ENCODE measurements around the gene PPP2CA. TPM values are rescaled to one million over a fixed set of nuclear protein-coding genes. Genes with fewer than 3 reads are reported as not detected.
"Not testable (repeated sequence)": the region's sequence is repeated elsewhere in the genome, so short reads cannot be mapped to it uniquely, and the experiment has no call there.

Gene PPP2CA
- polyA plus RNA-seq, 1 donor, result 120 TPM

DNA sequence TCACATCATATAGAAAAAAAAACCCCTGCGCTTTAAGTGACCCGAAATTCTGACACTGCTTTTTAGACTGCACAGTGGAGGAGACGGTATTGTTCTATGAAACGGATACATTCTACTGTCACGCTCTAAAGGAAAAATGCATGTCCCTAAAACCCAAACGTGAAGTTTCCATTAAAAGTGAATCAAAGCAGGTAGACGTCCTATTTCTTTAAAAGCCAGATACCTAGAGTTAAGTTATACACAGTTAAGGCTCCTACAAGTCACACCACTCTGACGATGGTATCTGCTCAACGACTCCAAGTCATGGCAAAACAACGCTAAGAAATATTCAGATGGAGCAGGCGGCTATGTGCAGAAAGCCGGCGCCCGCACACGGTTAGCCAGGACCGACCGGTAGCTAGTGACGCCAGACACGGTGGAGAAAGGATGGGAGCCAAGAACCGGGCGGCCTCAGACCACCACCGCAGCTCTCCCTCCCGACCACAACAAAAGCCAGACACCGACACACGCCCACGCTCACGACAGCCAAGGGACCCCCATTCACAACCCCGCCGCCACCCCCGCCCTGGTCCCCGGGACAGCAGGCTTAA lies 49.9 kb downstream of the PPP2CA start:
- Histone ChIP-seq H3K4me3 (ENCODE audit: low read length) (peak overlapping the region; percentile 95), H3K27me3 (ENCODE audit: control insufficient read depth, insufficient read depth, low read length) (no peaks in the 10 kb centered on the region), H3K9me3 (ENCODE audit: control insufficient read depth, low read depth, low read length) (no peaks in the 10 kb centered on the region), H3K27ac (ENCODE audit: low read length) (peak overlapping the region; percentile 99), H3K36me3 (ENCODE audit: control insufficient read depth, insufficient read depth, low read length) (peaks cover 24% of the 10 kb centered on the region), H3K4me1 (ENCODE audit: control insufficient read depth, insufficient read depth, low read length) (peaks cover 23% of the 10 kb centered on the region)
- 7% methylated on average over 3 of the region's 31 CpGs for WGBS (ENCODE audit: insufficient coverage, low lambda C conversion rate)
- DNase-seq, result no peak

- peak in 1 of 2 donors; percentile 32 for DNase-seq
- no peaks in the 10 kb centered on the region for H3K9me3 ChIP-seq (ENCODE audit: control insufficient read depth, low read depth, low read length)
- peaks cover 32% of the 10 kb centered on the region for H3K36me3 ChIP-seq (ENCODE audit: control insufficient read depth, insufficient read depth, low read length)
- peak overlapping the region; percentile 95 for H3K4me3 ChIP-seq (ENCODE audit: low read length)
- H3K4me1 ChIP-seq (ENCODE audit: control insufficient read depth, insufficient read depth, low read length), result peaks cover 23% of the 10 kb centered on the region
- WGBS (ENCODE audit: insufficient coverage, low lambda C conversion rate), result 8% methylated on average over 3 of the region's 10 CpGs
- H3K27ac ChIP-seq (ENCODE audit: low read length), result peak overlapping the region; percentile 99
- H3K27me3 ChIP-seq (ENCODE audit: control insufficient read depth, insufficient read depth, low read length), result no peaks in the 10 kb centered on the region
Observed at GRCh38 chr5:134174841-134175839, 50.7 kb downstream of the PPP2CA start.

DNA sequence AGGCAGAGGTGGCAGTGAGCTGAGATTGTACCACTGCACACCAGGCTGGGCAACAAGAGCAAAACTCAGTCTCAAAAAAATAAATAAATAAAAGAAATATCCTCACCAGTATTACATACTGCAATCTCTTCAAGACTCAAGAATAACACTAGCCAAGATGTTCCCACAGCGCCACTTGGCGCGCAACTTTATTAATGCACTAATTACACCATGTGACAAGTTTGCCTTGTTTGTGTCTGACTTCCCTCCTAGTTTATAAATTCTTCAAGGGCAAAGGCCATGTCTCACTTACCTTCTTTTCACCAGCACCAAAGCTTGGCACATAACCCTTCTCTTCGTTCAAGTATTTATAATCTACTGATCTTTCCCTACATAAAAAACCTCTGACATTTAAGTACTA lies 53.9 kb downstream of the PPP2CA start:
- DNase-seq, result peak; percentile 73 to 83
- no CpG with 5 or more reads among the region's 4 CpGs for WGBS (ENCODE audit: insufficient coverage, low lambda C conversion rate)
- peak overlapping the region; percentile 42 for H3K27ac ChIP-seq (ENCODE audit: low read length)
- no peak overlapping the region for H3K4me3 ChIP-seq (ENCODE audit: low read length)
- no peaks in the 10 kb centered on the region for H3K9me3 ChIP-seq (ENCODE audit: control insufficient read depth, low read depth, low read length)
- peaks cover 10% of the 10 kb centered on the region for H3K4me1 ChIP-seq (ENCODE audit: control insufficient read depth, insufficient read depth, low read length)
- H3K27me3 ChIP-seq (ENCODE audit: control insufficient read depth, insufficient read depth, low read length), result no peaks in the 10 kb centered on the region
- peaks cover 55% of the 10 kb centered on the region for H3K36me3 ChIP-seq (ENCODE audit: control insufficient read depth, insufficient read depth, low read length)

GRCh38 chr5:134162592-134162991 lies 63.3 kb downstream of the PPP2CA start:
- H3K27ac ChIP-seq (ENCODE audit: low read length), result no peak overlapping the region
- H3K4me1 ChIP-seq (ENCODE audit: control insufficient read depth, insufficient read depth, low read length), result no peaks in the 10 kb centered on the region
- no peak overlapping the region for H3K4me3 ChIP-seq (ENCODE audit: low read length)
- 88% methylated on average over 1 of the region's 5 CpGs for WGBS (ENCODE audit: insufficient coverage, low lambda C conversion rate)
- H3K27me3 ChIP-seq (ENCODE audit: control insufficient read depth, insufficient read depth, low read length), result no peaks in the 10 kb centered on the region
- peaks cover 2% of the 10 kb centered on the region for H3K9me3 ChIP-seq (ENCODE audit: control insufficient read depth, low read depth, low read length)
- DNase-seq, result no peak
- peaks cover 62% of the 10 kb centered on the region for H3K36me3 ChIP-seq (ENCODE audit: control insufficient read depth, insufficient read depth, low read length)

DNA sequence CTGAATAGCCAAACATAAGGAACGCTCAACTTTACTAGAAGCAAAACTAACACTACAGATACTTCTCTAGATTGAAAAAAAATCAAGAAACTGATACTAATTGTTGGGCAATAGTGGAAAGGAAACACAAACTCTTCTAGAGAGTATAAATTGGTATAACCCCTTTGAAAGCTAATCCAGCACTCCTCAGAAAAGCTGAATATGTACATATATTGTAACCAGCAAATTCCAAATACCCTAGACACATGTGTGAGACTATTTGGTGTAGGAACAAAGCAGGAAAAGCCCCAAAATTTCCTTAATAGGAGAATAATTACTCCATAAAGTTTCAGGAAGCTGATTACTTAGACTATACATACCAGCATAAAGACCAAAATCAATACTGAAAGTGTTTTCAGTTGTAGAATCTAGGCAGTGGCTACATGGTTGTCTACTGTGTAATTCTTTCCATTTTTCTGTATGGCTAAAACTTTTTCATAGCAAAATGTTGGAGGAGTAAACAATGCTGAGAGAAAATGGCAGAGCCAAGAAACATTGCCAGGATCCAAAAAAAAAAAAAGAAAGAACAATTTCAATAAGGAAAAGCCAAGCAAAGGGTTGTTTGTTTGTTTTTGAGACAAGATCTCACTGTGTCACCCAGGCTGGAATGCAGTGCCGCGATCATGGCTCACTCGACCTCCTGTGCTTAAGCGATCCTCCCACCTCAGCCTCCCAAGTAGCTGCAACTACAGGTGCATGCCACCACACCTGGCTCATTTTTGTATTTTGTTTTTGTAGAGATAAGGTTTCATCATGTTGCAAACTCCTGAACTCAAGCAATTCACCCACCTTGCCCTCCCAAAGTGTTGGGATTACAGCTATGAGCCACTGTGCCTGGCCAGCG lies 64.1 kb downstream of the PPP2CA start:
- H3K27ac ChIP-seq (ENCODE audit: low read length), result no peak overlapping the region
- peaks cover 2% of the 10 kb centered on the region for H3K9me3 ChIP-seq (ENCODE audit: control insufficient read depth, low read depth, low read length)
- WGBS (ENCODE audit: insufficient coverage, low lambda C conversion rate), result 100% methylated on average over 1 of the region's 6 CpGs
- H3K4me1 ChIP-seq (ENCODE audit: control insufficient read depth, insufficient read depth, low read length), result no peaks in the 10 kb centered on the region
- H3K27me3 ChIP-seq (ENCODE audit: control insufficient read depth, insufficient read depth, low read length), result no peaks in the 10 kb centered on the region
- no peak for DNase-seq
- peaks cover 60% of the 10 kb centered on the region for H3K36me3 ChIP-seq (ENCODE audit: control insufficient read depth, insufficient read depth, low read length)
- H3K4me3 ChIP-seq (ENCODE audit: low read length), result no peak overlapping the region

DNA sequence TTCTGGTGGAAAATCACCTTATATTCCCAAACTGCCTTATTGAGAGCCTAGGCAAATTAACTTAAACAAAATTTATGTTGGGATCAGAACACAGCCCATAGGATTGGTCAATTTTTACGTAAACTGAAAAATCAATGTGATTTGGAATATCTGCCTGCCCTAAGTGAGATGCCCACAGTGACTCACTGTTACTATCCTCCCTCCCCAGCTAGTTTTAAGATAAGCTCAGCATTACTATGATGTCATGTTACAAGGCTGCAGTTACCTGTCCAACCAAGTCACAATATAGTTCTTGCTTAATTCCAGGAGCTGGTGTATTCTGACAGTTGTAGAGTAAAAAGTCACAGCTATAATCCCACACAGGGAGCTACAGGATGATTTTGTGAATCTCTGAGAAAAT lies 72.2 kb downstream of the PPP2CA start:
- Histone ChIP-seq H3K4me3 (ENCODE audit: low read length) (no peak overlapping the region), H3K9me3 (ENCODE audit: control insufficient read depth, low read depth, low read length) (no peaks in the 10 kb centered on the region), H3K27me3 (ENCODE audit: control insufficient read depth, insufficient read depth, low read length) (no peaks in the 10 kb centered on the region), H3K27ac (ENCODE audit: low read length) (no peak overlapping the region), H3K36me3 (ENCODE audit: control insufficient read depth, insufficient read depth, low read length) (peaks cover 68% of the 10 kb centered on the region), H3K4me1 (ENCODE audit: control insufficient read depth, insufficient read depth, low read length) (no peaks in the 10 kb centered on the region)
- DNase-seq, result no peak
- no CpG with 5 or more reads among the region's 1 CpG for WGBS (ENCODE audit: insufficient coverage, low lambda C conversion rate)

DNA sequence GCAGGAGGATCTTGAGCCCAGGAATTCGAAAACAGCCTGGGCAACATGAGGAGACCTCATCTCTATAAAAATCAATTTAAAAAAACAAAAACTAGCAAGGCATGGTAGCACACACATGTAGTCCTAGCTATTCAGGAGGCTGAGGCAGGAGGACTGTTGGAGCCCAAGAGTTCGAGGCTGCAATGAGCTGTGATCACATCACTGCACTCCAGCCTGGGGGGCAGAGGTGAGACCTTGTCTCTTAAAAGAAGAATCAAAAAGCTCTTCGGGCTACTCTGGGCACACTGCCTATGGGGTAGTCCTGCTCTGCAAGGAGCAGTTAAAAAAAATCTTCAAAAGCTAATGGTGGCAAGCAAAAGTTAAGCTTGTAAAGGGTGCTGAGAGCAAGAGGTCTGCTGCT lies 72.6 kb downstream of the PPP2CA start:
- DNase-seq, result no peak
- no peaks in the 10 kb centered on the region for H3K27me3 ChIP-seq (ENCODE audit: control insufficient read depth, insufficient read depth, low read length)
- H3K4me3 ChIP-seq (ENCODE audit: low read length), result no peak overlapping the region
- H3K36me3 ChIP-seq (ENCODE audit: control insufficient read depth, insufficient read depth, low read length), result peaks cover 66% of the 10 kb centered on the region
- no peaks in the 10 kb centered on the region for H3K4me1 ChIP-seq (ENCODE audit: control insufficient read depth, insufficient read depth, low read length)
- no peak overlapping the region for H3K27ac ChIP-seq (ENCODE audit: low read length)
- WGBS (ENCODE audit: insufficient coverage, low lambda C conversion rate), result 100% methylated on average over 1 of the region's 3 CpGs
- no peaks in the 10 kb centered on the region for H3K9me3 ChIP-seq (ENCODE audit: control insufficient read depth, low read depth, low read length)

DNA sequence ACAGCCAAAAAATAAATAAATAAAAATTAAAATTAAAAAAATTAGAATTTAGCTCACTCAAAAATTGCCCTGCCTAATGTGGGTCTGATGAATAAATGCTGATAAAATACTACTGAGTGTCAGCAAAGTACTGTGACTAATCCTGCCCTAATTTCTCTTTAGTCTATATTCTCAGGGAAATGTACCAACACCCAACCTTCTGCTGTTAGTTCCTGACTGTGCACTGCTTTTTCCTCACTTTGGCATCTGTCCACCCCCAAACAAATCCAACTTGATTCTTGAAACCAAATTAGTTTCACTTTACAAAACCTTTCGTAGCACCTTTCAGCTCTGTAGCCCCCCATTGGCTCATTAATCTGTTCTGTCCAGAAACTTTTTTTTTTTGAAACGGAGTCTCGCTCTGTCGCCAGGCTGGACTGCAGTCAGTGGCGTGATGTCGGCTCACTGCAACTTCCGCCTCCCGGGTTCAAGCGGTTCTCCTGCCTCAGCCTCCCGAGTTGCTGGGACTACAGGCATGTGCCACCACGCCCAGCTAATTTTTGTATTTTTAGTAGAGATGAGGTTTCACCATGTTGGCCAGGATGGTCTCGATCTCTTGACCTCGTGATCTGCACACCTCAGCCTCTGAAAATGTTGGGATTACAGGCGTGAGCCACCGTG lies 73.6 kb downstream of the PPP2CA start:
- H3K27ac ChIP-seq (ENCODE audit: low read length); DNase-seq; H3K27me3 ChIP-seq (ENCODE audit: control insufficient read depth, insufficient read depth, low read length); H3K4me3 ChIP-seq (ENCODE audit: low read length); H3K9me3 ChIP-seq (ENCODE audit: control insufficient read depth, low read depth, low read length); H3K4me1 ChIP-seq (ENCODE audit: control insufficient read depth, insufficient read depth, low read length): not testable (repeated sequence)
- peaks cover 68% of the 10 kb centered on the region for H3K36me3 ChIP-seq (ENCODE audit: control insufficient read depth, insufficient read depth, low read length)
- WGBS (ENCODE audit: insufficient coverage, low lambda C conversion rate), result no CpG with 5 or more reads among the region's 15 CpGs

- no peak overlapping the region for H3K27ac ChIP-seq (ENCODE audit: low read length)
- H3K4me3 ChIP-seq (ENCODE audit: low read length), result no peak overlapping the region
- no peaks in the 10 kb centered on the region for H3K4me1 ChIP-seq (ENCODE audit: control insufficient read depth, insufficient read depth, low read length)
- WGBS (ENCODE audit: insufficient coverage, low lambda C conversion rate), result no CpG with 5 or more reads among the region's 3 CpGs
- DNase-seq, result no peak
- H3K36me3 ChIP-seq (ENCODE audit: control insufficient read depth, insufficient read depth, low read length), result peaks cover 71% of the 10 kb centered on the region
- H3K27me3 ChIP-seq (ENCODE audit: control insufficient read depth, insufficient read depth, low read length), result no peaks in the 10 kb centered on the region
- H3K9me3 ChIP-seq (ENCODE audit: control insufficient read depth, low read depth, low read length), result no peaks in the 10 kb centered on the region
Observed at GRCh38 chr5:134151723-134152122, 74.2 kb downstream of the PPP2CA start.

Measured in large intestine (tissue), 3 donors.